ENCODE measurements around the gene KCNJ15.

DNA sequence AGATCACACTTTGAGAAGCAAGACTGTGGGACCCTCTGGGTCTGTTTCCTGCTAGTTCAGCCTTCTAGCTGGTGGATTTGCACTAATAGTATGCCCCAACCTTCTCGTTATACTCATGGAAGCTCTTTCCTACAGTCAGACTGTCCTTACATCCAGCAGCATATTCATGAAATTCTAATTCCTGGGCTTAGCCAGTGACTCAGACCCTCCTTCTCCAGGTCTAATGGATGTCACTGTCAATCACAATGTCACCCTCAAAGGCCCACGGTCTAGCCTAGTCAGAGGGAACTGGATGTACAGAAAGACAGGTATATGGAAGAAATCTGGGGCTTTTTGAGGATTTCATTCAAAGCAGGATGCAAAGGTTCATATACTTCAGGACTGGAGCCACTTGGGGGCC lies 72.4 kb downstream of the KCNJ15 start:
- no peak for TF ChIP-seq EZH2 (IDR thresholded peaks at IDR 0.05; ENCODE audit: low read length, missing control alignments)
- TF ChIP-seq CTCF (conservative IDR thresholded peaks at IDR 0.05 in 1 of 2, IDR thresholded peaks at IDR 0.05 in 1 of 2; ENCODE audit: low read depth in 1 of 2, low read length in 2 of 2): no peak
